NCI-H2171 treated with DMSO at 0.1 percent for 48 hours (cell line): ENCODE measurements around the gene ACSL1.

ENCODE experiments used
- DNase-seq: peaks from one replicate; lab custom pipeline; 2025; lab: John Stamatoyannopoulos, UW

The ACSL1 gene

GRCh38 chr4:184838249-184839074 lies 12.7 kb upstream of the ACSL1 start:
- DNase-seq: no peak

- no peak for DNase-seq
Observed at GRCh38 chr4:184836613-184837012, 10.8 kb upstream of the ACSL1 start.

- no peak for DNase-seq
Observed at GRCh38 chr4:184833046-184833838, 7.5 kb upstream of the ACSL1 start.

GRCh38 chr4:184831153-184831552 lies 5.4 kb upstream of the ACSL1 start:
- DNase-seq: no peak

GRCh38 chr4:184826691-184827270 lies 1.0 kb upstream of the ACSL1 start:
- DNase-seq: no peak

- no peak for DNase-seq
Observed at GRCh38 chr4:184825141-184825895, 450 bp downstream of the ACSL1 start.

GRCh38 chr4:184824776-184825084 lies 1.0 kb downstream of the ACSL1 start:
- no peak for DNase-seq

GRCh38 chr4:184824081-184824775 lies 1.5 kb downstream of the ACSL1 start:
- no peak for DNase-seq

GRCh38 chr4:184823014-184823413 lies 2.8 kb downstream of the ACSL1 start:
- DNase-seq: no peak

- DNase-seq: no peak
Observed at GRCh38 chr4:184822356-184822755, 3.4 kb downstream of the ACSL1 start.

- no peak for DNase-seq
Observed at GRCh38 chr4:184821242-184821641, 4.5 kb downstream of the ACSL1 start.

GRCh38 chr4:184819786-184820185 lies 6.0 kb downstream of the ACSL1 start:
- no peak for DNase-seq

- no peak for DNase-seq
Observed at GRCh38 chr4:184818216-184818564, 7.6 kb downstream of the ACSL1 start.

GRCh38 chr4:184817494-184818215 lies 8.1 kb downstream of the ACSL1 start:
- no peak for DNase-seq

- no peak for DNase-seq
Observed at GRCh38 chr4:184816962-184817361, 8.8 kb downstream of the ACSL1 start.

GRCh38 chr4:184815046-184815877 lies 10.5 kb downstream of the ACSL1 start:
- DNase-seq: peak; percentile 94

GRCh38 chr4:184814686-184815045 lies 11.1 kb downstream of the ACSL1 start:
- no peak for DNase-seq

GRCh38 chr4:184812651-184813181 lies 13.1 kb downstream of the ACSL1 start:
- DNase-seq: no peak

GRCh38 chr4:184812199-184812542 lies 13.6 kb downstream of the ACSL1 start:
- no peak for DNase-seq

- DNase-seq: no peak
Observed at GRCh38 chr4:184811526-184812198, 14.1 kb downstream of the ACSL1 start.
